ENCODE measurements around the gene SMARCAL1. TPM values are rescaled to one million over a fixed set of nuclear protein-coding genes. Genes with fewer than 3 reads are reported as not detected.

SMARCAL1 gene
- total and polyA plus RNA-seq, 2 experiments from 2014 or later = 10.3 to 17.2 TPM

- TF ChIP-seq STAT1 (IDR thresholded peaks at IDR 0.05; ENCODE audit: unreplicated experiment) = no peak
- ATAC-seq (no peak), DNase-seq (ENCODE audit: low spot score) (no peak)
- no peaks in the 10 kb centered on the region for H4K20me1 ChIP-seq (replicated peaks; ENCODE audit: insufficient read depth)
- H3K27me3 ChIP-seq (ENCODE audit: insufficient read depth) = no peaks in the 10 kb centered on the region
- Mint-ChIP-seq H3K27me3 (ENCODE audit: insufficient read depth, low read depth, poor library complexity) (no peaks in the 10 kb centered on the region), H3K27ac (no peak overlapping the region), H3K36me3 (ENCODE audit: low read depth) (peaks cover 56% of the 10 kb centered on the region), H3K9me3 (0 out of 3 replicates have a peak, but pooled peaks cover 3% of the 10 kb centered on the region), H3K4me1 (no peaks in the 10 kb centered on the region), H3K4me3 (no peak overlapping the region)
- no peaks in the 10 kb centered on the region for H3F3A ChIP-seq (replicated peaks; ENCODE audit: low read depth)
- peaks cover 3% of the 10 kb centered on the region; the same call in 1 of the 2 replicates for H3K36me3 ChIP-seq (ENCODE audit: insufficient read depth)
- no peaks in the 10 kb centered on the region for H3K79me2 ChIP-seq (replicated peaks; ENCODE audit: insufficient read depth)
- no peak overlapping the region for H2AFZ ChIP-seq
- H3K27ac ChIP-seq (ENCODE audit: low read depth) = no peak overlapping the region
- H3K4me1 ChIP-seq (ENCODE audit: insufficient read depth) = no peaks in the 10 kb centered on the region
- no peak overlapping the region for H3K4me2 ChIP-seq
- no peak overlapping the region for H3K4me3 ChIP-seq
- H3K9me2 ChIP-seq (ENCODE audit: insufficient read depth) = no peaks in the 10 kb centered on the region
Measured at GRCh38 chr2:216430811-216431530, 18.7 kb downstream of the SMARCAL1 start.

- TF ChIP-seq NANOG (IDR thresholded peaks at IDR 0.05; ENCODE audit: borderline replicate concordance) = no peak
- TF ChIP-seq EZH2 (IDR thresholded peaks at IDR 0.05; ENCODE audit: low read depth, unreplicated experiment) = no peak
- no peak for TF ChIP-seq STAT1 (IDR thresholded peaks at IDR 0.05; ENCODE audit: unreplicated experiment)
- TF ChIP-seq ZNF462 (CRISPR knock-in tag; IDR thresholded peaks at IDR 0.05) = no peak
- Histone ChIP-seq H3K79me2 (replicated peaks; ENCODE audit: insufficient read depth) (no peaks in the 10 kb centered on the region), H3K4me1 (ENCODE audit: insufficient read depth) (no peaks in the 10 kb centered on the region), H4K20me1 (replicated peaks; ENCODE audit: insufficient read depth) (no peaks in the 10 kb centered on the region; the same call in 1 of the 2 replicates), H3K36me3 (ENCODE audit: insufficient read depth) (peaks cover 3% of the 10 kb centered on the region; the same call in 1 of the 2 replicates), H3K9me2 (ENCODE audit: insufficient read depth) (no peaks in the 10 kb centered on the region), H2AFZ (no peak overlapping the region), H3K27ac (ENCODE audit: low read depth) (no peak overlapping the region), H3K4me3 (no peak overlapping the region), H3F3A (replicated peaks; ENCODE audit: low read depth) (no peaks in the 10 kb centered on the region), H3K27me3 (ENCODE audit: insufficient read depth) (no peaks in the 10 kb centered on the region), H3K4me2 (no peak overlapping the region)
- H3K4me1 Mint-ChIP-seq = no peaks in the 10 kb centered on the region
- no peak overlapping the region for H3K27ac Mint-ChIP-seq
- no peak overlapping the region for H3K4me3 Mint-ChIP-seq
- H3K27me3 Mint-ChIP-seq (ENCODE audit: insufficient read depth, low read depth, poor library complexity) = no peaks in the 10 kb centered on the region
- ATAC-seq (no peak), DNase-seq (ENCODE audit: low spot score) (no peak)
- H3K36me3 Mint-ChIP-seq (ENCODE audit: low read depth) = peaks cover 51% of the 10 kb centered on the region
- H3K9me3 Mint-ChIP-seq = no peaks in the 10 kb centered on the region
Measured at GRCh38 chr2:216431531-216431856, 19.2 kb downstream of the SMARCAL1 start.

All from GM23338 (cell line).